Measurements from ENCODE around the gene RNASE7. TPM values are rescaled to one million over a fixed set of nuclear protein-coding genes. Genes with fewer than 3 reads are reported as not detected.

The RNASE7 gene
- polyA plus RNA-seq, 1 of the 3 experiments (the other 2 are of a cell fraction): not detected

- TF ChIP-seq CHD2 (IDR thresholded peaks at IDR 0.05; ENCODE audit: low read length, partially characterized antibody): no peak
These were observed 47.7 kb downstream of the RNASE7 start (continued) for GRCh38 chr14:21089877-21090193.

DNA sequence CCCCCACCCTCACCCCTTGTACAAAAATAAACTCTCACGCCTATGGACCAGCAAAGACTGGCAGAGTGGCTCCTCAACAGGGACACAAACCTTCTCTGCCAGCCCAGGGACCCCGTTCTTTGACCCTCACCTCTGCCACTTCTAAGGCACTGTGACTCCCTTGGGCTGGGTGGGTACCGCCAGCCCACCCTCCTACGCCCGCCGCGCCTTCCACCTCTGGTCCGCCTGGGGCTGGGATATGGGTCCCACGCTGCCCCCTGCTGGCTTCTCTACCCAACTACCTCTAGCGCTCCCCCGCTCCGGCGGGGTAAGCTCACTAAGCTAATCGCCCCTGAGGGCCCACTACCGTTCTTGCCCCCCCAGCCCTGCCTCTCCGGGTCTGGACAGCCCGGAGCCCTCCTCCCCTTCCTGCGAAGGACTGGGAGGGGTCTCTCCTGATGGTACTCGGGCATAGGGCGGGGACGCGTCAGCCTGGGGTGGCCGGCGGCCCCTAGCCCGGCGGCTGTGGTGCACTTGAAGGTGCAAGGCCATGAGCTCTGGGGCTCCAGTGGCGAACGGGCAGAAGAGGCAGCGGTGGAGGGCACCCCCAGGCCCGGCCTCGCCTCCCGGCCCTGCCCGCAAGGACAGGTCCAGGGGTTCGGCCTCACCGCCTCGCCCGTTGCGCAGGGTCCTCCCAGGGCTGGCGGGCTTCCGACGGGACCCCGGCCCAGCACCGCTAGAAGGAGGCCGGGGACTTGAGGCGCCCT, 48.2 kb downstream of the RNASE7 start:
- CTCF ChIA-PET: interaction anchor here (0.8 to 5.8 kb wide), 15 partner anchors 10 to 85 kb away, joined by 3 to 79 read pairs (median 6); partner anchors contain the start of gene ARHGEF40
- peaks cover 34 to 66% of the 10 kb centered on the region in 2 experiments for H3K36me3 ChIP-seq (replicated peaks in 1 of 2; ENCODE audit: control insufficient read depth in 1 of 2, insufficient read depth in 2 of 2, low read length in 1 of 2)

More for the DNA sequence above, 48.2 kb downstream of the RNASE7 start:
- H3F3A ChIP-seq (replicated peaks; ENCODE audit: insufficient read depth): peaks cover 51% of the 10 kb centered on the region
- H3K27ac ChIP-seq (ENCODE audit: low read depth in 2 of 2, low read length in 1 of 2): peak overlapping the region in 1 of 2 experiments; percentile 89; a peak in 2 of 4 replicates
- no peaks in the 10 kb centered on the region for H3K9me3 ChIP-seq
- H2AFZ ChIP-seq (ENCODE audit: low read depth): no peak overlapping the region
- no peak overlapping the region for H3K4me2 ChIP-seq
- H3K9me2 ChIP-seq: no peaks in the 10 kb centered on the region
- no peak overlapping the region for H3K4me3 ChIP-seq (ENCODE audit: low read depth in 2 of 2, low read length in 1 of 2)
- 90% methylated on average over 23 of the region's 45 CpGs for WGBS (ENCODE audit: low lambda C conversion rate)
- peaks cover 17 to 25% of the 10 kb centered on the region in 2 experiments for H3K4me1 ChIP-seq (ENCODE audit: control insufficient read depth in 1 of 2, insufficient read depth in 2 of 2, low read depth in 1 of 2, low read length in 1 of 2)
- no peak overlapping the region for H3K9ac ChIP-seq
- peaks cover 5% of the 10 kb centered on the region; the same call in 1 of the 2 replicates for H3K79me2 ChIP-seq (ENCODE audit: insufficient read depth)
- DNase-seq: peak; percentile 87
- peaks cover 14% of the 10 kb centered on the region; the same call in 1 of the 2 replicates for H4K20me1 ChIP-seq (ENCODE audit: insufficient read depth)
- no peaks in the 10 kb centered on the region for H3K27me3 ChIP-seq (ENCODE audit: insufficient read depth)
- TF ChIP-seq GABPA (IDR thresholded peaks at IDR 0.05; ENCODE audit: low read depth): no peak
- no peak for TF ChIP-seq USF2 (IDR thresholded peaks at IDR 0.05; ENCODE audit: borderline replicate concordance, low read depth, low read length)
- peak; percentile 42 for TF ChIP-seq RAD21 (IDR thresholded peaks at IDR 0.05; ENCODE audit: low read length)
- peak; percentile 84 for TF ChIP-seq ZBTB33 (IDR thresholded peaks at IDR 0.05; ENCODE audit: borderline replicate concordance, low read depth)
- no peak for TF ChIP-seq ELF1 (IDR thresholded peaks at IDR 0.05)
- TF ChIP-seq CTCF (IDR thresholded peaks at IDR 0.05): peak; percentile 69
- no peak for TF ChIP-seq GATA2 (CRISPR knock-in tag; IDR thresholded peaks at IDR 0.05)
- no peak for TF ChIP-seq POLR2AphosphoS5 (IDR thresholded peaks at IDR 0.05; ENCODE audit: low read depth, low read length)
- TF ChIP-seq NFIC (IDR thresholded peaks at IDR 0.05; ENCODE audit: borderline replicate concordance): no peak
- no peak for TF ChIP-seq USF1 (IDR thresholded peaks at IDR 0.05; ENCODE audit: borderline replicate concordance, low read depth)
- TF ChIP-seq EP300 (IDR thresholded peaks at IDR 0.05; ENCODE audit: borderline replicate concordance in 1 of 2, low read depth in 1 of 2, low read length in 1 of 2): no peak
- no peak for TF ChIP-seq PBX3 (IDR thresholded peaks at IDR 0.05)
- peak; percentile 42 for TF ChIP-seq SMC3 (IDR thresholded peaks at IDR 0.05; ENCODE audit: low read depth, low read length)
- TF ChIP-seq FOXM1 (IDR thresholded peaks at IDR 0.05; ENCODE audit: low read depth): no peak
- TF ChIP-seq TEAD4 (IDR thresholded peaks at IDR 0.05; ENCODE audit: borderline replicate concordance, insufficient read depth): no peak
- POLR2A ChIA-PET: interaction anchor here (1.4 to 1.6 kb wide), 2 partner anchors 9 to 19 kb away, joined by 3 to 11 read pairs; partner anchors contain the start of gene ARHGEF40
